A549 (cell line): ENCODE measurements around the gene KHDC1. TPM values are rescaled to one million over a fixed set of nuclear protein-coding genes. Genes with fewer than 3 reads are reported as not detected.
A peak's percentile ranks its signal among the peaks of the same experiment; 100 is the strongest.

Source experiments
- CBX2 ChIP-seq: fragments of 200-600 bp; sonication (generic); IDR thresholded peaks from 2 replicates; pipeline ENCODE4 v1.6.1; 2016; ENCODE audit warnings: low read depth, mild to moderate bottlenecking, borderline replicate concordance
- CBX8 ChIP-seq: fragments of 200-600 bp; sonication (generic); IDR thresholded peaks from 2 replicates; pipeline ENCODE4 v1.6.1; 2016
- CEBPB ChIP-seq, 2 experiments: fragments of >200 bp in 1 of 2; sonication (Bioruptor Twin) in 1 of 2; formaldehyde crosslinking in 1 of 2; IDR thresholded peaks; 2 replicates each; pipeline ENCODE4 v1.6.1; 2012 to 2016
- EHF ChIP-seq: fragments of 250-450 bp; sonication (Bioruptor Pico); IDR thresholded peaks from 2 replicates; pipeline ENCODE4 v1.5.0; 2020; ENCODE audit warnings: mild to moderate bottlenecking
- FOXS1 ChIP-seq: fragments of 250-450 bp; sonication (Bioruptor Pico); IDR thresholded peaks from 2 replicates; pipeline ENCODE4 v1.5.0; 2020; ENCODE audit warnings: mild to moderate bottlenecking, moderate library complexity
- HDAC2 ChIP-seq: fragments of 200-600 bp; sonication (generic); IDR thresholded peaks from 2 replicates; pipeline ENCODE4 v1.6.1; 2016
- HEYL ChIP-seq: fragments of 250-450 bp; sonication (Bioruptor Pico); IDR thresholded peaks from 2 replicates; pipeline ENCODE4 v1.8.0; 2021; ENCODE audit warnings: mild to moderate bottlenecking, moderate library complexity
- HOXA7 ChIP-seq: fragments of 250-450 bp; sonication (Bioruptor Pico); IDR thresholded peaks from 2 replicates; pipeline ENCODE4 v1.5.0; 2020; ENCODE audit warnings: mild to moderate bottlenecking, moderate library complexity
- HOXB13 ChIP-seq: fragments of 250-450 bp; sonication (Bioruptor Pico); IDR thresholded peaks from 2 replicates; pipeline ENCODE4 v1.5.0; 2020; ENCODE audit warnings: low read depth, mild to moderate bottlenecking, moderate library complexity
- KDM5A ChIP-seq: fragments of 200-600 bp; sonication (generic); IDR thresholded peaks from 2 replicates; pipeline ENCODE4 v1.6.1; 2016; ENCODE audit warnings: antibody characterized with exemption, mild to moderate bottlenecking
- NFE2L2 ChIP-seq: fragments of 150-350 bp; conservative IDR thresholded peaks from 2 replicates; pipeline ENCODE4 v1.6.1; 2014; ENCODE audit warnings: low read length
- NPAS2 ChIP-seq: fragments of 250-450 bp; sonication (Bioruptor Pico); IDR thresholded peaks from 2 replicates; pipeline ENCODE4 v1.8.0; 2022; ENCODE audit warnings: mild to moderate bottlenecking, moderate library complexity, borderline replicate concordance
- NR3C1 ChIP-seq: fragments of >200 bp; sonication (Bioruptor Twin); formaldehyde crosslinking; IDR thresholded peaks from 3 replicates; pipeline ENCODE4 v1.6.1; 2017
- POLR2A ChIP-seq: IDR thresholded peaks from 2 replicates; pipeline ENCODE4 v1.6.1; 2012; ENCODE audit warnings: mild to moderate bottlenecking, low read length
- POLR2AphosphoS2 ChIP-seq: conservative IDR thresholded peaks from 2 replicates; pipeline ENCODE4 v1.6.1; 2012; ENCODE audit warnings: low read length, improper control_type of control experiment, inconsistent platforms
- RARB ChIP-seq: fragments of 250-450 bp; sonication (Bioruptor Pico); IDR thresholded peaks from 2 replicates; pipeline ENCODE4 v1.8.0; 2021; ENCODE audit warnings: mild to moderate bottlenecking, moderate library complexity
- RFX5 ChIP-seq: fragments of 450-650 bp; IDR thresholded peaks from 2 replicates; pipeline ENCODE4 v1.7.1; 2014; ENCODE audit warnings: antibody characterized with exemption, mild to moderate bottlenecking, moderate library complexity
- RNF2 ChIP-seq: fragments of 200-600 bp; sonication (generic); IDR thresholded peaks from 2 replicates; pipeline ENCODE4 v1.6.1; 2016; ENCODE audit warnings: low read depth, mild to moderate bottlenecking, antibody characterized with exemption, moderate library complexity, borderline replicate concordance
- SREBF2 ChIP-seq: fragments of 450-650 bp; IDR thresholded peaks from 2 replicates; pipeline ENCODE4 v1.6.1; 2014; ENCODE audit warnings: mild to moderate bottlenecking, moderate library complexity
- TFCP2L1 ChIP-seq: fragments of 250-450 bp; sonication (Bioruptor Pico); IDR thresholded peaks from 2 replicates; pipeline ENCODE4 v1.5.0; 2021; ENCODE audit warnings: mild to moderate bottlenecking
- TP53 ChIP-seq: fragments of 250-450 bp; sonication (Bioruptor Pico); IDR thresholded peaks from 2 replicates; pipeline ENCODE4 v1.5.0; 2021; ENCODE audit warnings: mild to moderate bottlenecking, moderate library complexity
- ZC3H11A ChIP-seq: fragments of 450-650 bp; IDR thresholded peaks from 2 replicates; pipeline ENCODE4 v1.6.1; 2014; ENCODE audit warnings: antibody characterized with exemption, mild to moderate bottlenecking
- ZFP36 ChIP-seq: fragments of 450-650 bp; IDR thresholded peaks from 2 replicates; pipeline ENCODE4 v1.6.1; 2014; ENCODE audit warnings: borderline replicate concordance; ENCODE audit not compliant: partially characterized antibody
- ZNF302 ChIP-seq: fragments of 250-450 bp; sonication (Bioruptor Pico); IDR thresholded peaks from 2 replicates; pipeline ENCODE4 v1.9.0; 2021; ENCODE audit warnings: inconsistent platforms, mild to moderate bottlenecking, moderate library complexity
- ZSCAN20 ChIP-seq: fragments of 250-450 bp; sonication (Bioruptor Pico); IDR thresholded peaks from 2 replicates; pipeline ENCODE4 v1.8.0; 2022; ENCODE audit warnings: mild to moderate bottlenecking, moderate library complexity
- polyA plus RNA-seq, 4 experiments: library from polyadenylated mRNA; depleted of rRNA in 3 of 4; stranded (reverse); fragments of >200 nt; fragmentation: RNase III in 1 of 4; extraction: RNeasy Plus Mini Kit Qiagen cat#74134 plus additional on column Dnase treatment in 1 of 4; gene quantifications; 2 replicates in 3 of 4; 3 replicates in 1 of 4; pipeline ENCODE4 v1.2.3, GENCODE V29; 2011 to 2017
- TF ChIP-seq, protein P1 (sequence below): fragments of 450-650 bp; IDR thresholded peaks from 2 replicates; pipeline ENCODE4 v1.6.1; 2014; ENCODE audit warnings: antibody characterized with exemption
- TF ChIP-seq, protein P2 (sequence below): IDR thresholded peaks from 2 replicates; pipeline ENCODE4 v1.6.1; 2012
- TF ChIP-seq, protein P3 (sequence below): fragments of 200-600 bp; sonication (generic); IDR thresholded peaks from 2 replicates; pipeline ENCODE4 v1.6.1; 2016; ENCODE audit warnings: antibody characterized with exemption, mild to moderate bottlenecking, moderate library complexity
- TF ChIP-seq, protein P4 (sequence below): fragments of >200 bp; sonication (Bioruptor Twin); formaldehyde crosslinking; IDR thresholded peaks from 2 replicates; pipeline ENCODE4 v1.6.1; 2016
- TF ChIP-seq, protein P5 (sequence below): fragments of 250-450 bp; sonication (Bioruptor Pico); IDR thresholded peaks from 2 replicates; pipeline ENCODE4 v1.5.0; 2021; ENCODE audit warnings: mild to moderate bottlenecking, moderate library complexity, borderline replicate concordance
- TF ChIP-seq, protein P6 (sequence below): fragments of 250-450 bp; sonication (Bioruptor Pico); IDR thresholded peaks from 2 replicates; pipeline ENCODE4 v1.5.0; 2020; ENCODE audit warnings: low read depth, mild to moderate bottlenecking, moderate library complexity
- TF ChIP-seq, protein P7 (sequence below): fragments of >200 bp; sonication (Bioruptor Twin); formaldehyde crosslinking; IDR thresholded peaks from 3 replicates; pipeline ENCODE4 v1.5.1; 2016

The KHDC1 gene
- polyA plus RNA-seq, 2 of the 4 experiments (the other 2 are of a cell fraction): 4.5 to 5.2 TPM

DNA sequence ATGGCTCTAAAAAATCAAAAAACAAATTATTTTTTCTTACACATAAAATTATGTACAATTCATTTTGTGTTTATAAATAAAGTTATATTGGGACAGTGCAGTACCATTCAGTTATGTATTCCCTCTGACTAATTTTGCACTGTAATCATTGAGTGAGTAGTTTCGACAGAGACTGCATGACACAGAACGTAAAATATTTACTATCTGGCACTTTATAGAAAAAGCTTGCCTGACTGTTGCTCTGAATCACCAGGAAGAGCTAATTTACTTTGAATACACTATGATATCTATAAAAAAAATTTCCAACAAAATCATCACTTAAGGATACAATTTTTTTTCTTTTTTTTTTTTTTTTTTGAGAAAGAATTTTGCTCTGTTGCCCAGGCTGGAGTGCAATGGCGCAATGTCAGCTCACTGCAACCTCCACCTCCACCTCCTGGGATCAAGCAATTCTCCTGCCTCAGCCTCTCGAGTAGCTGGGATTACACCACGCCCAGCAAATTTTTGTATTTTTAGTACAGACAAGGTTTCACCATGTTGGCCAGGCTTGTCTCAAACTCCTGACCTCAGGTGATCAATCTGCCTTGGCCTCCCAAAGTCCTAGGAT lies 26.7 kb downstream of the KHDC1 start (continued):
- TF ChIP-seq, protein P1, sequence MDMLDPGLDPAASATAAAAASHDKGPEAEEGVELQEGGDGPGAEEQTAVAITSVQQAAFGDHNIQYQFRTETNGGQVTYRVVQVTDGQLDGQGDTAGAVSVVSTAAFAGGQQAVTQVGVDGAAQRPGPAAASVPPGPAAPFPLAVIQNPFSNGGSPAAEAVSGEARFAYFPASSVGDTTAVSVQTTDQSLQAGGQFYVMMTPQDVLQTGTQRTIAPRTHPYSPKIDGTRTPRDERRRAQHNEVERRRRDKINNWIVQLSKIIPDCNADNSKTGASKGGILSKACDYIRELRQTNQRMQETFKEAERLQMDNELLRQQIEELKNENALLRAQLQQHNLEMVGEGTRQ: no peak
- TF ChIP-seq ZC3H11A (no peak), CEBPB (IDR thresholded peaks at IDR 0.05) (peak; percentile 77 to 81; a peak in 3 of 4 replicates), HOXB13 (CRISPR knock-in tag) (no peak), CBX8 (no peak), CBX2 (no peak), FOXS1 (CRISPR knock-in tag) (no peak), KDM5A (no peak), RARB (CRISPR knock-in tag) (no peak), POLR2A (no peak), ZFP36 (no peak), HOXA7 (CRISPR knock-in tag) (no peak), ZNF302 (no peak), RNF2 (no peak), SREBF2 (no peak), RFX5 (no peak), TP53 (CRISPR knock-in tag) (no peak), EHF (CRISPR knock-in tag) (no peak), NFE2L2 (no peak), HDAC2 (no peak), HEYL (no peak), POLR2AphosphoS2 (no peak), NPAS2 (no peak), TFCP2L1 (CRISPR knock-in tag) (no peak), NR3C1 (no peak), ZSCAN20 (CRISPR knock-in tag) (no peak)
- TF ChIP-seq, protein P2, sequence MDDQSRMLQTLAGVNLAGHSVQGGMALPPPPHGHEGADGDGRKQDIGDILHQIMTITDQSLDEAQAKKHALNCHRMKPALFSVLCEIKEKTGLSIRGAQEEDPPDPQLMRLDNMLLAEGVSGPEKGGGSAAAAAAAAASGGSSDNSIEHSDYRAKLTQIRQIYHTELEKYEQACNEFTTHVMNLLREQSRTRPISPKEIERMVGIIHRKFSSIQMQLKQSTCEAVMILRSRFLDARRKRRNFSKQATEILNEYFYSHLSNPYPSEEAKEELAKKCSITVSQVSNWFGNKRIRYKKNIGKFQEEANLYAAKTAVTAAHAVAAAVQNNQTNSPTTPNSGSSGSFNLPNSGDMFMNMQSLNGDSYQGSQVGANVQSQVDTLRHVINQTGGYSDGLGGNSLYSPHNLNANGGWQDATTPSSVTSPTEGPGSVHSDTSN: no peak
- TF ChIP-seq, protein P3, sequence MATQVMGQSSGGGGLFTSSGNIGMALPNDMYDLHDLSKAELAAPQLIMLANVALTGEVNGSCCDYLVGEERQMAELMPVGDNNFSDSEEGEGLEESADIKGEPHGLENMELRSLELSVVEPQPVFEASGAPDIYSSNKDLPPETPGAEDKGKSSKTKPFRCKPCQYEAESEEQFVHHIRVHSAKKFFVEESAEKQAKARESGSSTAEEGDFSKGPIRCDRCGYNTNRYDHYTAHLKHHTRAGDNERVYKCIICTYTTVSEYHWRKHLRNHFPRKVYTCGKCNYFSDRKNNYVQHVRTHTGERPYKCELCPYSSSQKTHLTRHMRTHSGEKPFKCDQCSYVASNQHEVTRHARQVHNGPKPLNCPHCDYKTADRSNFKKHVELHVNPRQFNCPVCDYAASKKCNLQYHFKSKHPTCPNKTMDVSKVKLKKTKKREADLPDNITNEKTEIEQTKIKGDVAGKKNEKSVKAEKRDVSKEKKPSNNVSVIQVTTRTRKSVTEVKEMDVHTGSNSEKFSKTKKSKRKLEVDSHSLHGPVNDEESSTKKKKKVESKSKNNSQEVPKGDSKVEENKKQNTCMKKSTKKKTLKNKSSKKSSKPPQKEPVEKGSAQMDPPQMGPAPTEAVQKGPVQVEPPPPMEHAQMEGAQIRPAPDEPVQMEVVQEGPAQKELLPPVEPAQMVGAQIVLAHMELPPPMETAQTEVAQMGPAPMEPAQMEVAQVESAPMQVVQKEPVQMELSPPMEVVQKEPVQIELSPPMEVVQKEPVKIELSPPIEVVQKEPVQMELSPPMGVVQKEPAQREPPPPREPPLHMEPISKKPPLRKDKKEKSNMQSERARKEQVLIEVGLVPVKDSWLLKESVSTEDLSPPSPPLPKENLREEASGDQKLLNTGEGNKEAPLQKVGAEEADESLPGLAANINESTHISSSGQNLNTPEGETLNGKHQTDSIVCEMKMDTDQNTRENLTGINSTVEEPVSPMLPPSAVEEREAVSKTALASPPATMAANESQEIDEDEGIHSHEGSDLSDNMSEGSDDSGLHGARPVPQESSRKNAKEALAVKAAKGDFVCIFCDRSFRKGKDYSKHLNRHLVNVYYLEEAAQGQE: no peak
- TF ChIP-seq, protein P4, sequence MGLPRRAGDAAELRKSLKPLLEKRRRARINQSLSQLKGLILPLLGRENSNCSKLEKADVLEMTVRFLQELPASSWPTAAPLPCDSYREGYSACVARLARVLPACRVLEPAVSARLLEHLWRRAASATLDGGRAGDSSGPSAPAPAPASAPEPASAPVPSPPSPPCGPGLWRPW: no peak
- TF ChIP-seq, protein P5, sequence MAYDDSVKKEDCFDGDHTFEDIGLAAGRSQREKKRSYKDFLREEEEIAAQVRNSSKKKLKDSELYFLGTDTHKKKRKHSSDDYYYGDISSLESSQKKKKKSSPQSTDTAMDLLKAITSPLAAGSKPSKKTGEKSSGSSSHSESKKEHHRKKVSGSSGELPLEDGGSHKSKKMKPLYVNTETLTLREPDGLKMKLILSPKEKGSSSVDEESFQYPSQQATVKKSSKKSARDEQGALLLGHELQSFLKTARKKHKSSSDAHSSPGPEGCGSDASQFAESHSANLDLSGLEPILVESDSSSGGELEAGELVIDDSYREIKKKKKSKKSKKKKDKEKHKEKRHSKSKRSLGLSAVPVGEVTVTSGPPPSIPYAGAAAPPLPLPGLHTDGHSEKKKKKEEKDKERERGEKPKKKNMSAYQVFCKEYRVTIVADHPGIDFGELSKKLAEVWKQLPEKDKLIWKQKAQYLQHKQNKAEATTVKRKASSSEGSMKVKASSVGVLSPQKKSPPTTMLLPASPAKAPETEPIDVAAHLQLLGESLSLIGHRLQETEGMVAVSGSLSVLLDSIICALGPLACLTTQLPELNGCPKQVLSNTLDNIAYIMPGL (CRISPR knock-in tag): no peak
- TF ChIP-seq, protein P6, sequence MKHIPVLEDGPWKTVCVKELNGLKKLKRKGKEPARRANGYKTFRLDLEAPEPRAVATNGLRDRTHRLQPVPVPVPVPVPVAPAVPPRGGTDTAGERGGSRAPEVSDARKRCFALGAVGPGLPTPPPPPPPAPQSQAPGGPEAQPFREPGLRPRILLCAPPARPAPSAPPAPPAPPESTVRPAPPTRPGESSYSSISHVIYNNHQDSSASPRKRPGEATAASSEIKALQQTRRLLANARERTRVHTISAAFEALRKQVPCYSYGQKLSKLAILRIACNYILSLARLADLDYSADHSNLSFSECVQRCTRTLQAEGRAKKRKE (CRISPR knock-in tag): no peak
- TF ChIP-seq, protein P7, sequence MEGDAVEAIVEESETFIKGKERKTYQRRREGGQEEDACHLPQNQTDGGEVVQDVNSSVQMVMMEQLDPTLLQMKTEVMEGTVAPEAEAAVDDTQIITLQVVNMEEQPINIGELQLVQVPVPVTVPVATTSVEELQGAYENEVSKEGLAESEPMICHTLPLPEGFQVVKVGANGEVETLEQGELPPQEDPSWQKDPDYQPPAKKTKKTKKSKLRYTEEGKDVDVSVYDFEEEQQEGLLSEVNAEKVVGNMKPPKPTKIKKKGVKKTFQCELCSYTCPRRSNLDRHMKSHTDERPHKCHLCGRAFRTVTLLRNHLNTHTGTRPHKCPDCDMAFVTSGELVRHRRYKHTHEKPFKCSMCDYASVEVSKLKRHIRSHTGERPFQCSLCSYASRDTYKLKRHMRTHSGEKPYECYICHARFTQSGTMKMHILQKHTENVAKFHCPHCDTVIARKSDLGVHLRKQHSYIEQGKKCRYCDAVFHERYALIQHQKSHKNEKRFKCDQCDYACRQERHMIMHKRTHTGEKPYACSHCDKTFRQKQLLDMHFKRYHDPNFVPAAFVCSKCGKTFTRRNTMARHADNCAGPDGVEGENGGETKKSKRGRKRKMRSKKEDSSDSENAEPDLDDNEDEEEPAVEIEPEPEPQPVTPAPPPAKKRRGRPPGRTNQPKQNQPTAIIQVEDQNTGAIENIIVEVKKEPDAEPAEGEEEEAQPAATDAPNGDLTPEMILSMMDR: no peak
